Esophagus squamous epithelium (tissue), 5 donors: ENCODE data around the gene RNF217. TPM values are rescaled to one million over a fixed set of nuclear protein-coding genes. Genes with fewer than 3 reads are reported as not detected.

Source experiments
- DNase-seq: peaks from one replicate; lab custom pipeline; 2025; lab: John Stamatoyannopoulos, UW
- H3K27ac ChIP-seq, 4 donors: fragments of 200-600 bp; sonication (generic); one replicate each; pipeline ENCODE4 v1.5.1; 2016 to 2019; ENCODE audit warnings: mild to moderate bottlenecking in 1 of 4
- H3K27me3 ChIP-seq, 4 donors: fragments of 200-600 bp; sonication (generic); 1 replicate in 3 of 4; 2 replicates in 1 of 4; pipeline versions ENCODE4 v1.5.1 to v1.6.0; 2017 to 2021; ENCODE audit warnings: antibody characterized with exemption in 1 of 4
- H3K36me3 ChIP-seq, 3 donors: fragments of 200-600 bp; sonication (generic); one replicate each; pipeline ENCODE4 v1.5.1; 2016 to 2019
- H3K4me1 ChIP-seq, 3 donors: fragments of 200-600 bp; sonication (generic); one replicate each; pipeline ENCODE4 v1.5.1; 2017 to 2019
- H3K4me3 ChIP-seq, 4 donors: fragments of 200-600 bp; sonication (generic); 1 replicate in 3 of 4; 2 replicates in 1 of 4; pipeline ENCODE4 v1.5.1; 2016 to 2019; ENCODE audit warnings: mild to moderate bottlenecking in 2 of 4, moderate library complexity in 1 of 4
- H3K9me3 ChIP-seq, 3 donors: fragments of 200-600 bp; sonication (generic); one replicate each; pipeline ENCODE4 v1.5.1; 2016 to 2019
- CTCF ChIP-seq, 6 experiments: fragments of 450-650 bp in 4 of 6; fragments of 200-600 bp in 2 of 6; sonication (generic) in 2 of 6; IDR thresholded peaks; one replicate each; pipeline ENCODE4 v1.5.1; 2016 to 2019; ENCODE audit warnings: antibody characterized with exemption in 6 of 6, mild to moderate bottlenecking in 4 of 6, moderate library complexity in 4 of 6
- POLR2A ChIP-seq, 4 donors: fragments of 450-650 bp; IDR thresholded peaks; one replicate each; pipeline ENCODE4 v1.6.1; 2017; ENCODE audit warnings: antibody characterized with exemption in 4 of 4, mild to moderate bottlenecking in 4 of 4, moderate library complexity in 3 of 4
- WGBS, 2 donors: methylation state at CpG; one replicate each; pipeline ENCODE4 v1.1.5; 2018; 5-methylcytosine and 5-hydroxymethylcytosine counted together
- intact Hi-C: fragments of 100-400 bp; cut with DNase I; formaldehyde crosslinking; loops from one replicate; pipeline ENCODE4 v1.15.0; 2022
- total RNA-seq, 4 donors: library from RNA; depleted of rRNA; stranded (reverse); fragments of >200 nt; gene quantifications; one replicate each; pipeline ENCODE4 v1.1.0, GENCODE V29; 2016
- donor health status: DM: yes; HTN: yes; CAD: no.

Gene RNF217
- total RNA-seq, 4 donors from 2014 or later = 9.1 to 26.3 (median 15.4) TPM

GRCh38 chr6:125136378-125136777 is 174.1 kb downstream of the RNF217 start:
- DNase-seq = no peak
- Histone ChIP-seq H3K27ac (no peak overlapping the region), H3K4me3 (no peak overlapping the region), H3K36me3 (no peaks in the 10 kb centered on the region), H3K9me3 (no peaks in the 10 kb centered on the region), H3K4me1 (no peaks in the 10 kb centered on the region), H3K27me3 (no peaks in the 10 kb centered on the region)
- WGBS, 2 donors = 87 to 93% methylated on average over 2 to 3 of the region's 3 CpGs
- intact Hi-C loops = no loop called here
- no peak for TF ChIP-seq POLR2A (IDR thresholded peaks at IDR 0.05)
- no peak for TF ChIP-seq CTCF (IDR thresholded peaks at IDR 0.05)

DNA sequence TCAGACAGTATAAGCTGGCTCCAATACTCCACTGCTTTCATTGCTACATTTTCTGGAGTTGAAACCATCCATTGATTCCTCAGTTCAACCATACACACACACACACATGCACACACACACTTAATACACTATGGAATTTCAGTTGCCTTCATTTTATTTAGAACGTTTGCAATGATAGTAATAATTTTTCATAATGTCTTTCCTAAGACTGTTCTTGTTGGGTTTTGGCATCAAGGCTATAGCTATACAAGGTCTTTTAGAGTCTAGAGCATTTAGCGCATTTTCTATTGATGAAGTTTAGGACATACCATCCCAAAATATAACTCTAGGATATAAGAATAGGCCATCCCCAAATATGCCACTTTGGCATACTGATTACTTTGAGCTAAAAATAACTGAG is 175.8 kb downstream of the RNF217 start:
- Histone ChIP-seq H3K27me3 (no peaks in the 10 kb centered on the region), H3K36me3 (no peaks in the 10 kb centered on the region), H3K4me3 (no peak overlapping the region), H3K4me1 (no peaks in the 10 kb centered on the region), H3K9me3 (no peaks in the 10 kb centered on the region), H3K27ac (no peak overlapping the region)
- 74 to 75% methylated on average over 2 of the region's 2 CpGs for WGBS, 2 donors
- TF ChIP-seq POLR2A (IDR thresholded peaks at IDR 0.05) = no peak
- no peak for TF ChIP-seq CTCF (IDR thresholded peaks at IDR 0.05)
- intact Hi-C loops = no loop called here
- no peak for DNase-seq

DNA sequence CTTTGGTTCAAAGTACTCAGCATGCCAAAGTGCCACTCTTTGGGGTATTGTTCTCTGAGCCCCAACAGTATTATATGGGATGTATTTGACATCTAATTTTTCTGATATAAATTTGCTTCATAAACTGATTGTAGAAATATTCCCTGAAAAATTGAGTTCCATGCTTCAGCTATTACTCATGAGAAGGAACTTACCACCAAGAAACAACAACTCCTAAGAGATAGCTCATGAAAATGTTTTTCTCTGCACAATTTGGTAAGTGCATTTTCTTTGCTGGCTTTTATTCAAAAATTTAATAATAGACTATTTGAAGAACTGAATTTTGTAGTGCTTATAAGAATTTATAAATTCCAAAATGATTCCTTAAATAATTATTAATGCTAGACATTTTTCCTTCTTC is 178.6 kb downstream of the RNF217 start:
- TF ChIP-seq POLR2A (IDR thresholded peaks at IDR 0.05) (no peak), CTCF (IDR thresholded peaks at IDR 0.05) (no peak)
- H3K27ac ChIP-seq = no peak overlapping the region

More for the DNA sequence above, 178.6 kb downstream of the RNF217 start:
- Histone ChIP-seq H3K9me3 (no peaks in the 10 kb centered on the region), H3K4me3 (no peak overlapping the region), H3K4me1 (no peaks in the 10 kb centered on the region), H3K27me3 (no peaks in the 10 kb centered on the region), H3K36me3 (no peaks in the 10 kb centered on the region)
- DNase-seq = no peak
- intact Hi-C loops = no loop called here

Other genes with a start within 250 kb of the RNF217 start
- 100 to 1,000 TPM; 202 to 409 (median 275) TPM for gene TPD52L1, start 191.3 kb downstream of the RNF217 start, total RNA-seq